H9 (cell line): ENCODE results near the gene EPSTI1. TPM values are rescaled to one million over a fixed set of nuclear protein-coding genes. Genes with fewer than 3 reads are reported as not detected.

Experiments used
- DNase-seq: peaks from one replicate; pipeline ENCODE4 v3.0.0-alpha.2; 2017
- H2AFZ ChIP-seq: one replicate; pipeline ENCODE4 v1.6.1; 2013; ENCODE audit warnings: mild to moderate bottlenecking, low read length, control low read depth, moderate library complexity
- H2AK5ac ChIP-seq: 2 replicates; pipeline ENCODE4 v1.6.1; 2013; ENCODE audit warnings: low read length, control low read depth, mixed read lengths; ENCODE audit not compliant: insufficient read length
- H2BK120ac ChIP-seq: one replicate; pipeline ENCODE4 v1.6.1; 2013; ENCODE audit warnings: low read depth, mild to moderate bottlenecking, low read length, control low read depth, inconsistent platforms; ENCODE audit not compliant: poor library complexity, severe bottlenecking
- H2BK12ac ChIP-seq: 2 replicates; pipeline ENCODE4 v1.6.1; 2013; ENCODE audit warnings: low read length, control low read depth, mixed read lengths, low read depth; ENCODE audit not compliant: insufficient read length
- H2BK15ac ChIP-seq: 2 replicates; pipeline ENCODE4 v1.6.1; 2013; ENCODE audit warnings: low read depth, low read length, control low read depth
- H2BK20ac ChIP-seq: one replicate; pipeline ENCODE4 v1.6.1; 2013; ENCODE audit warnings: low read depth, mild to moderate bottlenecking, low read length, control low read depth, inconsistent platforms; ENCODE audit not compliant: poor library complexity, severe bottlenecking
- H2BK5ac ChIP-seq: 2 replicates; pipeline ENCODE4 v1.6.1; 2013; ENCODE audit warnings: low read length, control low read depth, mixed read lengths; ENCODE audit not compliant: insufficient read length
- H3K14ac ChIP-seq: 2 replicates; pipeline ENCODE4 v1.6.1; 2013; ENCODE audit warnings: low read length, control low read depth; ENCODE audit not compliant: insufficient read depth
- H3K18ac ChIP-seq: 2 replicates; pipeline ENCODE4 v1.6.1; 2013; ENCODE audit warnings: low read depth, mild to moderate bottlenecking, mixed read lengths, low read length, control low read depth; ENCODE audit not compliant: insufficient read length
- H3K23ac ChIP-seq: 2 replicates; pipeline ENCODE4 v1.6.1; 2013; ENCODE audit warnings: low read length, control low read depth, mixed read lengths, low read depth; ENCODE audit not compliant: insufficient read length
- H3K23me2 ChIP-seq: 2 replicates; pipeline ENCODE4 v1.6.1; 2013; ENCODE audit warnings: low read depth, mild to moderate bottlenecking, mixed read lengths, low read length, control low read depth; ENCODE audit not compliant: insufficient read length, poor library complexity, severe bottlenecking
- H3K27ac ChIP-seq: 2 replicates; pipeline ENCODE4 v1.5.1; 2013; ENCODE audit warnings: low read length, control low read depth, mixed read lengths, low read depth; ENCODE audit not compliant: insufficient read length
- H3K27me3 ChIP-seq: 2 replicates; pipeline ENCODE4 v1.6.1; 2013; ENCODE audit warnings: low read length, control low read depth, inconsistent platforms; ENCODE audit not compliant: insufficient read depth
- H3K4ac ChIP-seq: 2 replicates; pipeline ENCODE4 v1.6.1; 2013; ENCODE audit warnings: low read depth, mild to moderate bottlenecking, control low read depth, inconsistent platforms, low read length, moderate library complexity
- H3K4me1 ChIP-seq: 2 replicates; pipeline ENCODE4 v1.6.1; 2013; ENCODE audit warnings: low read length, control low read depth, inconsistent platforms; ENCODE audit not compliant: insufficient read depth
- H3K4me2 ChIP-seq: 2 replicates; pipeline ENCODE4 v1.6.1; 2013; ENCODE audit warnings: low read length, control low read depth, mixed read lengths; ENCODE audit not compliant: insufficient read length, insufficient read depth
- H3K56ac ChIP-seq: 2 replicates; pipeline ENCODE4 v1.6.1; 2013; ENCODE audit warnings: low read depth, mild to moderate bottlenecking, mixed read lengths, low read length, control low read depth; ENCODE audit not compliant: insufficient read length
- H3K79me1 ChIP-seq: 2 replicates; pipeline ENCODE4 v1.6.1; 2013; ENCODE audit warnings: low read depth, mild to moderate bottlenecking, moderate library complexity, low read length, control low read depth, inconsistent platforms; ENCODE audit not compliant: insufficient read depth, poor library complexity, severe bottlenecking
- H3K79me2 ChIP-seq: 2 replicates; pipeline ENCODE4 v1.6.1; 2013; ENCODE audit warnings: low read length, control low read depth, inconsistent platforms; ENCODE audit not compliant: insufficient read depth
- H3K9ac ChIP-seq: 2 replicates; pipeline ENCODE4 v1.6.1; 2013; ENCODE audit warnings: low read length, control low read depth, mixed read lengths; ENCODE audit not compliant: insufficient read length; ENCODE audit errors: extremely low read depth
- H3K9me3 ChIP-seq: one replicate; pipeline ENCODE4 v1.6.1; 2013; ENCODE audit warnings: low read depth, low read length, inconsistent platforms; ENCODE audit not compliant: control insufficient read depth
- H3T11ph ChIP-seq: one replicate; pipeline ENCODE4 v1.6.1; 2013; ENCODE audit warnings: mild to moderate bottlenecking, low read length, control low read depth, inconsistent platforms
- H4K20me1 ChIP-seq: one replicate; pipeline ENCODE4 v1.6.1; 2013; ENCODE audit not compliant: control insufficient read depth, insufficient read length, insufficient read depth
- H4K5ac ChIP-seq: 2 replicates; pipeline ENCODE4 v1.6.1; 2013; ENCODE audit warnings: low read depth, mild to moderate bottlenecking, mixed read lengths, low read length, control low read depth; ENCODE audit not compliant: insufficient read length
- H4K8ac ChIP-seq: replicated peaks from 2 replicates; pipeline ENCODE4 v1.6.1; 2013; ENCODE audit warnings: low read length, control low read depth, mixed read lengths, low read depth; ENCODE audit not compliant: insufficient read length
- H4K91ac ChIP-seq: 2 replicates; pipeline ENCODE4 v1.6.1; 2013; ENCODE audit warnings: low read depth, mild to moderate bottlenecking, moderate library complexity, mixed read lengths, low read length, control low read depth; ENCODE audit not compliant: insufficient read length
- H3K27ac Mint-ChIP-seq, 3 experiments: 2 replicates in 2 of 3; 3 replicates in 1 of 3; pipeline ENCODE4 v1.8.0; 2020 to 2021; ENCODE audit warnings: mixed read lengths in 3 of 3, mild to moderate bottlenecking in 1 of 3, moderate library complexity in 1 of 3
- H3K27me3 Mint-ChIP-seq: 2 replicates; pipeline ENCODE4 v1.8.0; 2021; ENCODE audit warnings: low read depth, mild to moderate bottlenecking, moderate library complexity, mixed read lengths
- H3K36me3 Mint-ChIP-seq, 3 experiments: 2 replicates in 2 of 3; 3 replicates in 1 of 3; pipeline ENCODE4 v1.8.0; 2020 to 2021; ENCODE audit warnings: low read depth in 3 of 3, mixed read lengths in 3 of 3; ENCODE audit not compliant: insufficient read depth in 1 of 3
- H3K4me1 Mint-ChIP-seq, 2 experiments: 2 replicates each; pipeline ENCODE4 v1.8.0; 2020; ENCODE audit warnings: mixed read lengths in 2 of 2
- H3K4me3 Mint-ChIP-seq, 2 experiments: 2 replicates in 1 of 2; 3 replicates in 1 of 2; pipeline ENCODE4 v1.8.0; 2020 to 2021; ENCODE audit warnings: mild to moderate bottlenecking in 2 of 2, mixed read lengths in 2 of 2, moderate library complexity in 1 of 2
- H3K9me3 Mint-ChIP-seq, 2 experiments: 2 replicates in 1 of 2; 3 replicates in 1 of 2; pipeline ENCODE4 v1.8.0; 2020; ENCODE audit warnings: mild to moderate bottlenecking in 2 of 2, mixed read lengths in 2 of 2, moderate library complexity in 1 of 2
- WGBS: extraction: QIAGEN DNeasy Blood & Tissue Kit; methylation state at CpG from one replicate; pipeline ENCODE4 v1.1.7; 2013; ENCODE audit warnings: missing lambda C conversion rate, low lambda C conversion rate, mixed read lengths; ENCODE audit not compliant: insufficient read length; ENCODE audit errors: extremely low coverage; 5-methylcytosine and 5-hydroxymethylcytosine counted together
- total RNA-seq: library from RNA; stranded (reverse); gene quantifications from 2 replicates; pipeline ENCODE4 v1.2.1, GENCODE V29; 2021
- TF ChIP-seq, protein P1 (sequence below): fragments of 200-600 bp; sonication (generic); conservative IDR thresholded peaks from 3 replicates; pipeline ENCODE4 v1.8.0; 2021; ENCODE audit warnings: antibody characterized with exemption, mild to moderate bottlenecking

The EPSTI1 gene
- total RNA-seq, 1 experiment from 2014 or later: 0.70 TPM

DNA sequence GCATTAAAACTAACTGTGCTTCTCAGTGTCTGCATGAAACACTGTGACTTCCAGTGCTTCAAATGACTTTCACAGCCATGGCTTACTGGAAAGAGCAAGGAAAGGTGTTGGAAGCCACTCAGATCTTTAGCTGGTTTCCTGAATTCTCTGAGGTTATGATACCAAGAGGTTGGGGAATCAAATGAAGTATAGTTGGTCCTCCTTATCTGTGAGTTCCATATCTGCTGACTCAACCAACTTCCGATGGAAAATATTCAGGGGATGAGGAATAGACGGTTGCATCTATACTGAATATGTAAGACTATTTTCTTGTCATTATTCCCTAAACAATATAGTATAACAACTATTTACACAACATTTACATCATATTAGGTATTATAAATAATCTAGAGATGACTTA lies 32.4 kb downstream of the EPSTI1 start:
- Mint-ChIP-seq H3K27me3 (no peaks in the 10 kb centered on the region; the same call in 1 of the 2 replicates), H3K9me3 (no peaks in the 10 kb centered on the region; a peak in 2 of 5 replicates), H3K4me1 (peaks cover 9 to 10% of the 10 kb centered on the region in 2 experiments), H3K4me3 (no peak overlapping the region), H3K27ac (no peak overlapping the region), H3K36me3 (no peaks in the 10 kb centered on the region; a peak in 1 of 7 replicates)
- TF ChIP-seq, protein P1, sequence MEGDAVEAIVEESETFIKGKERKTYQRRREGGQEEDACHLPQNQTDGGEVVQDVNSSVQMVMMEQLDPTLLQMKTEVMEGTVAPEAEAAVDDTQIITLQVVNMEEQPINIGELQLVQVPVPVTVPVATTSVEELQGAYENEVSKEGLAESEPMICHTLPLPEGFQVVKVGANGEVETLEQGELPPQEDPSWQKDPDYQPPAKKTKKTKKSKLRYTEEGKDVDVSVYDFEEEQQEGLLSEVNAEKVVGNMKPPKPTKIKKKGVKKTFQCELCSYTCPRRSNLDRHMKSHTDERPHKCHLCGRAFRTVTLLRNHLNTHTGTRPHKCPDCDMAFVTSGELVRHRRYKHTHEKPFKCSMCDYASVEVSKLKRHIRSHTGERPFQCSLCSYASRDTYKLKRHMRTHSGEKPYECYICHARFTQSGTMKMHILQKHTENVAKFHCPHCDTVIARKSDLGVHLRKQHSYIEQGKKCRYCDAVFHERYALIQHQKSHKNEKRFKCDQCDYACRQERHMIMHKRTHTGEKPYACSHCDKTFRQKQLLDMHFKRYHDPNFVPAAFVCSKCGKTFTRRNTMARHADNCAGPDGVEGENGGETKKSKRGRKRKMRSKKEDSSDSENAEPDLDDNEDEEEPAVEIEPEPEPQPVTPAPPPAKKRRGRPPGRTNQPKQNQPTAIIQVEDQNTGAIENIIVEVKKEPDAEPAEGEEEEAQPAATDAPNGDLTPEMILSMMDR: no peak
- Histone ChIP-seq H2BK15ac (no peak overlapping the region), H3K23me2 (no peaks in the 10 kb centered on the region), H4K8ac (no peak overlapping the region), H3K14ac (no peak overlapping the region), H2BK12ac (no peak overlapping the region), H3K79me2 (no peaks in the 10 kb centered on the region), H3K4me2 (no peak overlapping the region), H2BK20ac (no peak overlapping the region), H3K56ac (no peak overlapping the region), H2BK120ac (no peak overlapping the region), H3K23ac (no peak overlapping the region), H3K9me3 (no peaks in the 10 kb centered on the region), H3K27ac (no peak overlapping the region), H3K27me3 (no peaks in the 10 kb centered on the region), H3K79me1 (no peaks in the 10 kb centered on the region), H4K20me1 (no peaks in the 10 kb centered on the region), H2BK5ac (no peak overlapping the region), H3K4me1 (peaks cover 3% of the 10 kb centered on the region; the same call in 1 of the 2 replicates), H3K18ac (no peak overlapping the region), H3K9ac (no peak overlapping the region), H4K91ac (no peak overlapping the region), H3K4ac (no peak overlapping the region), H2AFZ (no peak overlapping the region), H2AK5ac (no peak overlapping the region), H4K5ac (no peak overlapping the region), H3T11ph (no peak overlapping the region)
- WGBS: no CpG with 5 or more reads among the region's 2 CpGs
- no peak for DNase-seq
